Hepatic stellate cell (primary cell): ENCODE results near the gene PGF.
A peak's percentile ranks its signal among the peaks of the same experiment; 100 is the strongest.

Experiments used
- DNase-seq: peaks from one replicate; pipeline ENCODE4 v3.0.0; 2011; ENCODE audit warnings: low spot score

The PGF gene

DNA sequence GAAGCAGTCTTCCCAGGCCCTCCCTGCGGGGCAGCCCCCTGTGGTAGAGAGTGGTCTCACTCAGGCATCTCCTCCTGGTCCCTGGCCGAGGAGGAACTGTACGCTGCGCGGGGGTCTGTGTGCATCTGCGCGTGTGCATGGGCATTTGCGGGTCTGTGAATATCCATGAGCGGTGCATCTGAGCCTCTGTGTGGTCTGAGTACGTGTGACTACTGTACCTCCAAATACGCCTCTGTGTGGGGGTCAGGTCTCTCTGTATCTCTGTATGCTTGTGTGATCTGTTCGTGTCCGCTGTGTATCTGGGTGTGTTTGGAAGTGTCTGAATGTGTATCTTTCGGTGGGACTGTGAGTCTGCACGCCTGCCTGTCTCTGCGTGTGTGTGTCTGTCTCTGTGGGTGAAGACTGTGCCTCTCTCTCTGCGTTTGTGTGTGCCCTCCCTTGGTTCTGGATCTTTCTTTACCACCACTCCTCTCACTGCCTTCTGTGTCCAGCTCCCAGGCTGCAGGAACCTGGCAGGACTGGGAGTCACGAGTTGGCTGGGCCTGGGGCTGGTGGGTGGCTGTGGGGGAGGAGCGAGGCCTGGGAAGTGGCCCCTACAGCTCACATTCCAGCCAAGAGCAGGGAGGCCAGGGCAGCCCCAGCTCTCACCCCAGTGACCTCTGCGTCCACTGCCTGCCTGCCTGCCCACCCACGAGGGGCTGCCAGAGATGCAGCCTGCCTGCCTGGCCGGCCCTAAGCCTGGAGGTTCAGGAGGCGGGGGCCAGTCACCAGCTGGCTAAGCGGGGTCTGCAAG is 1.1 kb upstream of the PGF start:
- no peak for DNase-seq

DNA sequence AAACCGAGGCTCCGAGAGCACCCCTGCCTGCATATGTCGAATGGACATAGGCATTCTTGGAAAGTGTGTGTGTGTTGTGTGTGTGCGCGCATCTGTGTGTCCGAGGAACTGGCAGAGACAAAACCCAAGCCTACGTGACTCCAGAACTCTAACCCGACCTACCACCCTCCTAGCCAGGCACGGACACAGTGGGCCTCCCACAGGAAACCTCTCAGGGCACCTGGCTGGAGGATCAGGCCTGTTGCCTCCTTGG is 556 bp upstream of the PGF start:
- DNase-seq, result no peak

DNA sequence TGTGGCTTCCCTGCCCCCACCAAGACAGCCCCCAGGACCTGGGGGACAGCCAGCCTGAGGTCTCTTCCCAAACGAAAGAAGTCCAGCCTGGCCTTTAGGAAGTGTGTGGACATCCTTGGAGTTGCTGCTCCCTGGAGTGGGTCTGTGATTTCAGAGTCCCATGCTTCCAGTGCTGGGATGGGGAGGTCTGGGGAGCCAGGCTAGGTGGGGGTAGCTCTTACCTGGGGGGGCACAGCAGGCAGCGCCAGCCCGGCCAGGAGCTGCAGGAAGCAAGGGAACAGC is 509 bp downstream of the PGF start:
- DNase-seq, result no peak

DNA sequence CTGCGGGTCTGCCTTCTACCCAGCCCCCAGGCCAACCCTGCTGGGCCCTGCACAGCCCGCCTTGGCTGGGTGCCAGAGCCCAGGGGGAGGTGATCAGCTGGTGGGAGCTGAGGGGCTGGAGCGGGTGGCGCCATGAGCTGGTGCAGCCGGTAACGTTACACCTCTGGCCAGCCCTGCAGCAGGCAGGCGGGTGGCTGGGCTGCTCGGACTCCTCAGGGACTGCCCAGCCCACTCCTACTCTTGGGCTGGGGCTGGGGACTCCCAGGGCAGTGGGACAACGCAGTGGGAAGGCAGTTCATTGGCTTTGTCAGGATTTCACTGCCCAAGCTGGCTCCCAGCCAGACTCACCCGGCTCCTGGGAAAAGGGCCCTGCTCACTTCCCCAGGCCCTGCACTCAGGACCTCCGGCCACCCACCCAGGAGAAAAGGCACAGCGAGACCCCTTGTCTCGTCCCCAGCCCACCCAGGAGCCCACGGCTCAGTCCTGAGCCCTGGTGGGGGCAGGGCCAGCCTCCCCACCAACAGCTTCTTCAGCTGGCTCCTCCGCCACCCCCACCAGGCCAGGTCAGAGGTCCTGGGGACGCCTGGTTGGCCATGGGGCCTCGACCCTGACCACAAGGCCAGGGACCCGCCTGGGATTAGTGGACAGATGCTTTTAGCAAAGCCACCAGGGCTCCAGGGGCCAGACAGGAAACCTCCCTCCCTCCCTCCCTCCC is 1.0 kb downstream of the PGF start:
- no peak for DNase-seq

- DNase-seq, result no peak
These were observed 1.7 kb downstream of the PGF start for GRCh38 chr14:74953686-74954085.

GRCh38 chr14:74952697-74953484 is 2.5 kb downstream of the PGF start:
- no peak for DNase-seq

DNA sequence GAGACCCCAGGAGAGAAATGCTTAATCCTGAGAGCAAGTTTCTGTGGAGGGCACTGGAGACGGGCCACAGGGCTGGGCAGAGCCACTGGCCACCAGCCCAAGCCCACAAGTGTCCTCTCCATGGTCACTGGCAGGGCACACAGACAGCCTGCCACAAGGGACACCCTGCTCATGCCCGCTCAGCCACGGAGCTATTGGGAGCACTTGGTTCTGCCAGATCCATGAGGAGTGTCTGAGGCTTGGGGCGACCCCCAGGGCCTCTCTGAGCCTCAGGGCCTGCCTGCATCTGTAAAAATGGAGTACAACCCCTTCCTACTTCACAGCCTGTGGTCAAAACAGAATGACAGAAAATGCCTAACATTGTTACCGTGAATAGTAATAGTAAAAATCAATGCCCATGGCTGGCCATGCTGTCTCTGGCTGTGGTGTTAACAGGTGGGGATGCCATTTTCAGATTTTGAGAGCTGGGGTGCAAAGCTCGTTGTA is 3.2 kb downstream of the PGF start:
- no peak for DNase-seq

DNA sequence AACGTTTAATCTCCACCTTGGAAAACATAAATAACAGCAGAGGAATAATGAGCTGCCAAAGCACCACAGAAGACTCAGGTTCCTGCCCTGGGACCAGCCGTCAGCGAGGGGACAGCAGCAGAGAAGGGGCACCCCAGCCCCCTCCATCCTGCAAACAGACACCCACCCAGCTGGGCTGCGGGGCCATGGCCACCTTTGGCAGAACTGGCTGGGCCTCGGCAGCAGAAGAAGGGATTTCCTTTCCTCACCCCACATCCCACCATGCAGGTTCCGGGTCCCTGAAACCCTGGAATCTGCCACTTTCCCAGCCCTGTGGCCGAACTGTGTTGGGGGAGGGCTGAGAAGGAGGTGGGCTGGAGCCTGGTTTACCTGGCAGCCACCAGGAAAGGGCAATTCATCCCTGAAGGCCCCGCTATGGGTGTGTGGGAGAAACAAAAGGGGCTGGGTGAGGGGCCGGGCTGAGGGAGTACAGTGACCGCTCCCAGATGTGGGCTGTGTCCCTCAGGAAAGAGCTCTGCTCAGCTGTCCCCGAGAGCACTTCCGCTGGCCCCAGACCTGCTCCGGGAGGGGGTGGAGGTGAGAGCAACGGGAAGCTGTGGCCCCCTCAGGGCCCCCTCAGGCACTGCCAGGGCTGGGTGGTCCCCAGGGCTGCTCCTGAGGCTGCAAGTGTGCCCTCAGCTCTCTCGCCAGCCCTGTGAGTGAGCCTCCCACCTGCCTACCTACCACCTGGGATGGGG is 3.8 kb downstream of the PGF start:
- no peak for DNase-seq

- DNase-seq, result no peak
These were observed 4.5 kb downstream of the PGF start for GRCh38 chr14:74950795-74951442.

GRCh38 chr14:74949859-74950573 is 5.4 kb downstream of the PGF start:
- no peak for DNase-seq

DNA sequence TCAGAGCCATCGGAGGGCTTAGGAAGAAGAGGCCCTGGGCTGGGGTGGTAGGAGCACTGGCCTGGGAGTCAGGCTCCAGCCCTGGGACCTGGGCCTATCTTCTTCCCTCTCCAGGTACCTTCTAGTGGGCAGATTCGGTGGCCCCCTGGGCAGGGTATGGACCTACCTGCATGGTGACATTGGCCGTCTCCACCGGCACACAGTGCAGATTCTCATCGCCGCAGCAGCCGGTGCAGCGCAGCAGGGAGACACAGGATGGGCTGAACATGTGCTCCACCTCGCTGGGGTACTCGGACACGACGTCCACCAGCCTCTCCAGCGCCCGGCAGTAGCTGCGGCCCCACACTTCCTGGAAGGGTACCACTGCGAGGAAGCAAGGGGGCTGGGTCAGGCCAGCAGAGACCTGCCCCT is 6.2 kb downstream of the PGF start:
- DNase-seq, result no peak

DNA sequence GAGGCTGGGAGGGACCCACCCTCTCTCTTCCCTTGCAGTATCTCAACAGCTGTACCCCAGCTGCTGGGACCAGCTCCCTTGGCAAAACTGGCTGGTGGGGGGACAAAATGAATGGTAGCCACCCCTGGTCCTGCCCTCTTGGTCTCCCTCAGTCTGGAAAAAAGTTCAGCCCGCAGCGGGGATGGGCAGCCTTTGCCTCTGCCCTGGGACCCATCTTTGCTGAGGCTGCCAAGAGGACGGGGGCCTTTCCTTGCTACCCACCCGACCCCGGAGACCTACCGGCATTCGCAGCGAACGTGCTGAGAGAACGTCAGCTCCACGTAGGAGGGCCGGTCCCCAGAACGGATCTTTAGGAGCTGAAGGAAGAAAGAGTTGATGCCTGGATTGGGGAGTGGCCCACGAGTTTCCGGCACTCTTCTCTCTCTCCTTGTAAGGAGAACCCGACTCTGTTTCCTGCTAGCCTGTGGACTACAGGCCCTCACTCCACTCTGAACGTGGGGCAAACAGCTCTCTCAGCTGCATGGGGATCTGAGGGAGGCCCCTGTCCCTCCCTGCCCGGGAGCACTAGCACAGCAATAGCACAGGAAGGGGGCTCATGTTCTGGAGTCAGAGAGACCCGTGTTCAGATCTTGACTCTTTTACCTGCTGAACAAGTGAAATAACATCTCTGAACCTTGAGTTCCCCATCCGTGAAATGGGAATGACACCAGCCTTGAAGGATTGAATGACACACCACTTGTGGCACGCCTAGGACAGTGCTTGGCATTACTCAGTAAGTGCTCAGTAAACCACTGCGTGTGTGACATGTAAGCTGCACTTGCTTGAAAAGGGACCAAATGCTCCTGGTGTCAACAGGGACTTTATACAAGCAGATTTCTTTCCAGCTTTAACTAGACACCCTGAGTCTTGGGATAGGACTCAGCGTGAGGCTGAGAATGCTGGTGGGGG is 6.9 kb downstream of the PGF start:
- DNase-seq, result no peak

DNA sequence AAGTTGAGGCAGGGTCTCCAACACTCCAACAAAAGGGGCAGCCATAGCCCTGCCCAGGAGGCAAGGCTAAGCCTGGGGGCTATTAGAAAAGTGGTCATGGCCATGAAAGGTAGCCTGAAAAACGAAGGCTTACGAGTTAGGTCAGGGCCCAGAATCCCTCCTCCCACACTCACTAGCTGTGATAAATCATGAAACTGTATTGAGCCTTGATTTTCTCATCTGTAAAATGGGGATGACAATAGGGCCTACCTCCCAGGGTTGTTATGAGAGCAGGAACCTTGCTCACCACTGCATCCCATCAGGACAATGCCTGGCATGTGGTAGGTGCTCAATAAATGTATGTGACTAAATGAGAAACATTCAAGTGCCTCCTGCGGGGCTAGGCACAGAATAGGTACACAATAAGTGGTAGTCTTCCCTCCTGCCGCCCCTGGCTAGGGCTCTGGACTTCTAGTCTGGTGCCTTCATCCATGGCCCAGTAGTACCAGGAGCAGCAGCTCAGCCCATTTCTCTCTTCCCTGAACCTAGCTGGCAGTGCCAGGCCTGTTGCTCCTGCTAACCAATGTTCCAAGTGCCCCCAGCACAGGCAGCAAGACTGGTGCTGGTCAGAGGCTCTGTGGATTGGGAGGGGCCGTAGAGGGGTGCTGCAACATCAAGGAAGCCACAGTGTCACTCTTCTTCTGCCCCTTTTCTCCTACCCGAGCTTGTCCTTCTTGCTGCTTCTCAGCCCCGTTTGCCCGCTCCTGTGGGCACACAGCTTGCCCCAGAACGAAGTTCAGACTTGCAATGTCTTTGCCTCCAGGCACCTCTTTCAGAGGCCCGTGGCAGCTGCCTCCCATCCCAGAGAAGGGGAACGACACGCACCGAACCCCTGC is 7.8 kb downstream of the PGF start:
- no peak for DNase-seq

GRCh38 chr14:74946659-74947281 is 8.6 kb downstream of the PGF start:
- DNase-seq, result no peak

DNA sequence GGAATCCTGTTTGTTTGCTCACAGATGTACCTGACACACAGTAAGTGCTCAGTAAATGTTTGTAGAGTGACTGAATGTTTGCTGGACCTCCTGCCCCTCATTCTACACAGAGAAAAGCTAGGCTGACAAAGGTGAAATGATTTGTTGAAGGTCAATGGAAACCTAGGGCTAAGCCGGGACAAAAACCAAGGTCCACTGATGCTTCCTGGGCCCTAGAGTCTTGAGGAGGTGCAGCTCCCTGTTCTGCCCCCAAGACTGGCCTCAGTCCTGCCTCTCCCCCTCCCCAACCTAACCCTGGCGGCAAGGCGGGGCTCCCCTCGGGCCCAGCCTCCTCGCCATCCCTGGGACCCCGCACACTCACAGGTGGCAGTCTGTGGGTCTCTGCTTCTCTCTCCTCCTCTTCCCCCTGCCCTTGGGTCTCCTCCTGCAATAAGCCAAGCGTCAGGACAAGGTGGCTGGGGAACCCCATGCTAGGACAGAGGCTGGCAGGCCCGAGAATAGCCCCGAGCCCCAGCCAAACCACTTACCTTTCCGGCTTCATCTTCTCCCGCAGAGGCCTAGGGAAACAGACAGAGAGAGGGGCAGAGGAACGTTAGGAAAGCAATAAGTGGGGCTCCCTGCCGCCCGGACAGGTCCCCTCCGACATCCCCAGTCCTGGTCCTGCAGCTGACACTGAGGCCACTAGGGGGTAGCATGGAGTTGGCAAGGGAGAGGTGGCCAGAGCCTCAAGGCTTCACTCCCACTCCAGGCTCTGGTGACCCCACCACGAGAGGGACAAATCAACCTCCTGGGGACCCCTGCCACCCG is 9.3 kb downstream of the PGF start:
- DNase-seq, result peak; percentile 92

GRCh38 chr14:74945261-74945851 is 10.0 kb downstream of the PGF start:
- DNase-seq, result no peak

- no peak for DNase-seq
These were observed 12.8 kb downstream of the PGF start for GRCh38 chr14:74942608-74943007.
